Hepatocyte (in vitro differentiated cells): Measurements from ENCODE around the gene CYP27B1. TPM values are rescaled to one million over a fixed set of nuclear protein-coding genes. Genes with fewer than 3 reads are reported as not detected.

ENCODE experiments used
- DNase-seq: peaks from one replicate; pipeline ENCODE4 v3.0.0-alpha.2; 2016; ENCODE audit warnings: low spot score
- H2AFZ ChIP-seq: fragments of 200-600 bp; sonication (generic); 2 replicates; pipeline ENCODE4 v1.6.0; 2016; ENCODE audit warnings: antibody characterized with exemption, mild to moderate bottlenecking
- H3K27ac ChIP-seq: fragments of 200-600 bp; sonication (generic); 2 replicates; pipeline ENCODE4 v1.5.1; 2016; ENCODE audit warnings: mild to moderate bottlenecking
- H3K27me3 ChIP-seq: fragments of 200-600 bp; sonication (generic); 2 replicates; pipeline ENCODE4 v1.6.1; 2016
- H3K36me3 ChIP-seq: fragments of 200-600 bp; sonication (generic); replicated peaks from 2 replicates; pipeline ENCODE4 v1.5.1; 2016; ENCODE audit warnings: low read depth; ENCODE audit not compliant: insufficient read depth
- H3K4me1 ChIP-seq: fragments of 200-600 bp; sonication (generic); 2 replicates; pipeline ENCODE4 v1.5.1; 2016; ENCODE audit warnings: mild to moderate bottlenecking, moderate library complexity; ENCODE audit not compliant: insufficient read depth
- H3K4me2 ChIP-seq: fragments of 200-600 bp; sonication (generic); 2 replicates; pipeline ENCODE4 v1.6.0; 2016
- H3K4me3 ChIP-seq: fragments of 200-600 bp; sonication (generic); 2 replicates; pipeline ENCODE4 v1.5.1; 2016; ENCODE audit warnings: mild to moderate bottlenecking
- H3K79me2 ChIP-seq: fragments of 200-600 bp; sonication (generic); 2 replicates; pipeline ENCODE4 v1.6.0; 2017; ENCODE audit warnings: mild to moderate bottlenecking
- H3K9me2 ChIP-seq: fragments of 200-600 bp; sonication (generic); replicated peaks from 2 replicates; pipeline ENCODE4 v1.6.0; 2017; ENCODE audit warnings: mild to moderate bottlenecking; ENCODE audit not compliant: insufficient read depth
- H3K9me3 ChIP-seq: fragments of 200-600 bp; sonication (generic); 2 replicates; pipeline ENCODE4 v1.5.1; 2016; ENCODE audit warnings: low read depth, mild to moderate bottlenecking
- H4K20me1 ChIP-seq: fragments of 200-600 bp; sonication (generic); 2 replicates; pipeline ENCODE4 v1.6.0; 2016; ENCODE audit warnings: mild to moderate bottlenecking; ENCODE audit not compliant: insufficient read depth, poor library complexity, severe bottlenecking
- CTCF ChIP-seq: fragments of 200-600 bp; sonication (generic); IDR thresholded peaks from 2 replicates; pipeline ENCODE4 v1.5.1; 2016; ENCODE audit warnings: antibody characterized with exemption, mild to moderate bottlenecking; ENCODE audit not compliant: poor library complexity
- EZH2 ChIP-seq: fragments of 200-600 bp; sonication (generic); IDR thresholded peaks from 2 replicates; pipeline ENCODE4 v1.6.1; 2016; ENCODE audit warnings: antibody characterized with exemption, mild to moderate bottlenecking, borderline replicate concordance
- EZH2phosphoT487 ChIP-seq: fragments of 200-600 bp; sonication (generic); IDR thresholded peaks from one replicate; pipeline ENCODE4 v1.6.1; 2018; ENCODE audit warnings: antibody characterized with exemption, mild to moderate bottlenecking, low read depth, moderate library complexity; ENCODE audit not compliant: unreplicated experiment, severe bottlenecking
- WGBS: methylation state at CpG from one replicate; pipeline ENCODE4 v1.1.6; 2016; ENCODE audit warnings: low lambda C conversion rate; ENCODE audit errors: missing lambda C conversion rate; 5-methylcytosine and 5-hydroxymethylcytosine counted together
- polyA plus RNA-seq: library from polyadenylated mRNA; unstranded; fragments of >200 nt; fragmentation: Nextera tagmentation; extraction: Ambion mirVana; gene quantifications from 2 replicates; pipeline ENCODE4 v1.2.1, GENCODE V29; 2016
- total RNA-seq: library from RNA; depleted of rRNA; stranded (reverse); fragments of >200 nt; gene quantifications from 2 replicates; pipeline ENCODE4 v1.2.3, GENCODE V29; 2014

CYP27B1 gene
- total and polyA plus RNA-seq, 2 experiments from 2014 or later = 0.23 to 2.3 TPM

- H3K4me1 ChIP-seq = peaks cover 28% of the 10 kb centered on the region
- H3K4me3 ChIP-seq = peak overlapping the region; percentile 45
- peak; percentile 61 for TF ChIP-seq EZH2
- no peak for TF ChIP-seq CTCF
- TF ChIP-seq EZH2phosphoT487 = peak; percentile 23
- DNase-seq = no peak
- no peaks in the 10 kb centered on the region for H3K9me3 ChIP-seq
- H3K4me2 ChIP-seq = peak overlapping the region; percentile 96
- H3K9me2 ChIP-seq = no peaks in the 10 kb centered on the region
- 5% methylated on average over 40 of the region's 40 CpGs for WGBS
- H2AFZ ChIP-seq = peak overlapping the region; percentile 84
- H3K27ac ChIP-seq = no peak overlapping the region
- H3K79me2 ChIP-seq = peaks cover 7% of the 10 kb centered on the region
- no peaks in the 10 kb centered on the region for H4K20me1 ChIP-seq
- H3K27me3 ChIP-seq = peaks cover 53% of the 10 kb centered on the region
- no peaks in the 10 kb centered on the region for H3K36me3 ChIP-seq
These were observed 997 bp downstream of the CYP27B1 start for GRCh38 chr12:57765698-57766463.

GRCh38 chr12:57765003-57765697 is 1.7 kb downstream of the CYP27B1 start:
- Histone ChIP-seq H3K27ac (no peak overlapping the region), H4K20me1 (peaks cover 1% of the 10 kb centered on the region), H3K9me3 (no peaks in the 10 kb centered on the region), H3K4me2 (peak overlapping the region; percentile 96), H3K36me3 (no peaks in the 10 kb centered on the region), H3K27me3 (peaks cover 53% of the 10 kb centered on the region), H3K79me2 (peaks cover 1% of the 10 kb centered on the region), H2AFZ (peak overlapping the region; percentile 84), H3K4me1 (peaks cover 28% of the 10 kb centered on the region), H3K4me3 (peak overlapping the region; percentile 45), H3K9me2 (no peaks in the 10 kb centered on the region)
- TF ChIP-seq EZH2 = peak; percentile 98
- peak; percentile 36 for TF ChIP-seq CTCF
- TF ChIP-seq EZH2phosphoT487 = peak; percentile 86
- WGBS = 2% methylated on average over 59 of the region's 60 CpGs
- DNase-seq = peak; percentile 50

GRCh38 chr12:57764662-57765002 is 2.2 kb downstream of the CYP27B1 start:
- H2AFZ ChIP-seq = peak overlapping the region; percentile 84
- peak overlapping the region; percentile 45 for H3K4me3 ChIP-seq
- WGBS = 22% methylated on average over 17 of the region's 17 CpGs
- H3K79me2 ChIP-seq = no peaks in the 10 kb centered on the region
- H4K20me1 ChIP-seq = peaks cover 6% of the 10 kb centered on the region
- DNase-seq = no peak
- H3K36me3 ChIP-seq = no peaks in the 10 kb centered on the region
- H3K9me3 ChIP-seq = no peaks in the 10 kb centered on the region
- no peak overlapping the region for H3K27ac ChIP-seq
- no peak for TF ChIP-seq EZH2
- TF ChIP-seq CTCF = no peak
- TF ChIP-seq EZH2phosphoT487 = no peak
- H3K4me1 ChIP-seq = peaks cover 28% of the 10 kb centered on the region
- no peaks in the 10 kb centered on the region for H3K9me2 ChIP-seq
- H3K4me2 ChIP-seq = peak overlapping the region; percentile 96
- peaks cover 53% of the 10 kb centered on the region for H3K27me3 ChIP-seq
